Hematopoietic multipotent progenitor cell (in vitro differentiated cells): Measurements from ENCODE around the gene BSND. TPM values are rescaled to one million over a fixed set of nuclear protein-coding genes. Genes with fewer than 3 reads are reported as not detected.

ENCODE experiments used
- DNase-seq, 3 donors: peaks; one replicate each; pipeline ENCODE4 v3.0.0-alpha.2; 2011 to 2015; ENCODE audit warnings: low read depth in 2 of 3, low spot score in 2 of 3
- total RNA-seq: library from RNA; depleted of rRNA; stranded (reverse); fragments of >200 nt; gene quantifications from one replicate; pipeline ENCODE4 v1.2.3, GENCODE V29; 2012

The BSND gene
- total RNA-seq, 1 donor = not detected

DNA sequence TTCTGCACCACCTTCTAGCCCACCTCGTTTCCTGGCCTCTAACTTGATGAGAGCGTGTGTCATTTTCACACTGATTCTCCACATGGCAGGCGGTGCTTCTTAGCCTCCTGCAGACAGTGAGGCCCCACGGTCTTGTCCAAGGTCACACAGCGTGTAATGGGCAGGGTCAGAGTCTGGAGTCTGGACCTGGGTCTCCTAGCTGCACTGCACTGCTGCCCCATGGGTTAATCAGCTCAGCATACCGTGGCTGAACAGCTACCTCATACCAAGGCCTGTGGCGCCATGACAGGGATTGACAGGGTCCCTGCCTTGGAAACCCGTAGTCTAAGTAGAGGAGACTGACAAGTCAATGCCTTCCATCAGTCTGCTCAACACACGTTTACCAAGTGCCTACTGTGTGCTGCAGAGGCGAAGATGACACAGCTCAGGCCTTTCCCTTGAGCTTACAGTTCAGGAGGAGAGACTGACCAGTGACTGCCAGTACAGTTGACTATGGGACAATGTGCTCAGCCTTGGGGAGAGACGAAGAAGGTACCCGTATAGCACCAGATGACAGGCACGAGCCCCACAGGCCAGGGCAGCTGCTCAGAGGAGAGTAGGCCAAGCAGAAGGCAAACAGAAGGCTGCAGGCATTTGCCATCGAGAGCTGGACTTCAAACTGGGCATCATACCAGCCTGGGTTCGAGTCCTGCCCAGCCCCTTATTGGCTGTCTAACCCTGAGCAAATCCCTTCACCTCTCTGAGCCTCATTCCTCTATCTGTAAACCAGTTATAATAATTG lies 46.1 kb downstream of the BSND start:
- DNase-seq = no peak

DNA sequence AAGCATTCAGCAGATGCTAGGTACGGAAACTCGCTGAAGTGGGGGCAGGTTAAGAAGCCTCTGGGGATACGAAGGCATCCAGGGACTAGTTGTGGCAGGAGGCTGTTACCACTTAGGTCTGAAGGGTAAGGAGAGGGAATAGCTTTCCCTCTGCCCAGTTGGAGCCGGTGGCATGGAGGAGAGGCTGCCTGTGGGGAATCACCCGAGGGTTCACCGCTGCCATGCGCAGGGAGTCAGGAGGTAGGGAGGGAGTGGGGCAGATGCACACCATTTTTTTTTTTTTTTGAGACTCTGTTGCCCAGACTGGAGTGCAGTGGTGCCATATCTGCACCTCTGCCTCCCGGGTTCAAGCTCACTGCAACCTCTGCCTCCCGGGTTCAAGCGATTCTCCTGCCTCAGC lies 46.7 kb downstream of the BSND start:
- no peak for DNase-seq

DNA sequence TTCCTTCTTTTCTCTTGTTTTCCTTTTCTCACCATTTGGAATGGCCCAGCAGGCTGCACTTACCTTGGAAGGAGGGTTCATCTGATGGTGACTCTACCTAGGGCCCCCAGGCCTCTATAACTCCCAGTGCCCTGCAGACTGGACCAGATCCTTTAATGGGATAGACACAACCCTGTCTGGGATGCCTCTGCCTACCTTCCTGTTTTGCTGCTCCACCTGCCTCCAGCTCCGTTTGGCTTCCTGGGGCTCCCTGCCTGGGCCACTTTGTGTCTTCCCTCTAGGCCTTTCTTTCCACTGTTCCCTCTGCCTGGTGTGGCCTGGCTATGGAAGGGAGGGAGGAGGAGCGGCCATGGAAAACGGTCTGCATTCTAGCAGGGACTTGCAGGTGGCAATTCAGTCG lies 48.1 kb downstream of the BSND start:
- no peak for DNase-seq

DNA sequence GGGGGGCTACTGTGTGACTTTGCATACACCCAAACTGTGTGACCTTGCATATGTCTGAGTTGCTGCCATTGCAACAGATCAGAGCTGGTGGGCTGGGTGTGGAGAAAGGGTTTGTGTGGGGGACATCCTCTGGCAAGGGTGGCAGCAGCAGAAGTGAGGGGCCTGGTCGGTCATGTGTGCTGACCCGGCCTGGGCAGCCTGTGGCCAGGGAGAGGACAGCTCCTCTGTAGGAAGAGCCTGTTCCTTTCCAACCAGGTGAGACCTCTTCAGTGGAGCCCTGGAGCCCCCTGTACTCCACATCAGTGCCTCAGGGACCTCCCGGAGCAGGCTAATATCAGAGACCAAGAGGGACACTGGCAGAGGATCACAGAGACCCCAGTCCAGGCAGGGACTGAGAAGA lies 48.9 kb downstream of the BSND start:
- DNase-seq = no peak

DNA sequence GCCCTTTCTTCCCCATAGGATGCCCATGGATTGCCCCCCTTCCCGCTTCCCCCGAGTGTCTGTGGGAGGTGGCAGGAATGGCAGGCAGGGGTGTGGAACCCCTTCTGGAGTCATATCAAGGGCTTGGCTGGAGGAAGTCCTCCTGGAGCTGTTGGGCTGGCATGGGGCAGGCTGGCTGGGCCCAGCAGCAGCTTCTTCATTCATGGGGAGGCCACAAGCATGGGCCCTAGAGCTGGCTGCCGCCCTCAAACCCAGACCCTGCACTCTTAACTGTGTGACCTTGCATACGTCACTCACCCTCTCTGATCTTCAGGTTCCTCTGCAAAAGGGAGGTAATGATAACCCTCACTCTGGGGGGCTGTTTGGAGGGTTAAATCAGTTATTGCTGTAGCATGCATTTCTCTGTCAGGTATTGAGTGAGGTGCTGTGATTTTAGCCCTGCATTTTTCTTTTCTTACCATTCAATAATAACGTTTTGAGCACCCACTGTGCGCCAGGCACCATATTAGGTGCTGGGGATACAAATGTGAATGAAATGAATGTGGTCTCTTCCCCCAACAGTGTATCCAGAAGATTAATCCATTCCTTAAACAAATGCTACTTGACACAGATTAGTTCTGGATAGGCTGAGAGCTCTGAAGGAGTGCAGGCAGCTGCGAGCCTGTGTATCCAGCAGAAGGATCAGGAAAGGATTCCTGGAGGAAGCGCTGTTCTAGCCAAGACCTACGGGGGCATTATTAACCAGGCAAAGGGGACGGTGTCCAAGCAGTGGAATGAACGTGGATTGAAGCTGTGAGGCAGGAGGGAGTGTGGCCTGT lies 49.9 kb downstream of the BSND start:
- DNase-seq = no peak

DNA sequence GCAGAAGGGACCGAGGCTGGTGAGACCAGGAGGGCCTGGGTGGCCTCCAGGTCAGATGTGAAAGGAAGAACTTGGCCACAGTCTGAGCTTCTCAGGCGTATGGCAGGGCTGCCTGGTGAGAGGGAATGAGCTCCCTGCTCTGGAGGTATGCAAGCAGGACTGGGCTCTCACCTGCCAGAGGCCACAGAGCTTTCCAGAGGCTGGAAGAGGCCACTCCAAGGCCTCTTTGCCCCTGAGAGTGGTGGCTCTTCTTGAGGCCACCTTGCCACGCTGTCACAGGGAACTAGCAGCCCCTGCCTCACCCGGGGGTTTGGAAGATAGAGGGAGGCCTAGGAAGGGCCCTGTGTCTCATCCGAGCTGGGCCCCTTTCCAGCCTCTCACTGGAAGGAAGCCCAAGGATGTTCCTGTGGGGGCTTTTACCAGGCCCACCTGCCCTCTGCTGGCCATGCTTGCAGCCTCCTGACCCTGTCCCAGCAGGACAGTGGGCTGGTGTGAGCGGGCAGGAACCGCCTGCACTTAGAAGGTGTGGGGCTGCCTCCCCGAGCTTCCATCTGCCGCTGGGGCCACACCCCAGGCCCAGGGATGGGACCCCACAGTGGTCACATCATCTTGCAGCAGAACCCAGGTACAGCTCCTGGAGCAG lies 50.7 kb downstream of the BSND start:
- no peak for DNase-seq

DNA sequence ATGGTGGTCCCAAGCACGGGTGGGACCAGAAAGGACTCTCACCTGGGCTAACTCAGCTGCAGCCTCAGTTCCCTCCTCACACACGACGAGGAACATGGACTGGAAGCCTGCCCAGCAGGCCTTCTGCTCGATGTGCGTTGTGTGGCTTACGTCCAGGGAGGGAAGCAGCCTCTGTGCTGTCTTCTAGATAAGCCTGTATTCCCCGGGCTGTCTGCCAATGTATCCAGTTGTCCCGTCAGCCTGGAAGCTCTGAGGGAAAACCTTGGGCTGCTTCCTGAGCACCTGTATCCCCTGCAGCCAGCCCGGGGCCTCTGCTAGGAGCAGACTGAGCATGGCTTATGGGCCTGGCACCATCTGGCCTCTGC lies 51.2 kb downstream of the BSND start:
- DNase-seq = no peak

DNA sequence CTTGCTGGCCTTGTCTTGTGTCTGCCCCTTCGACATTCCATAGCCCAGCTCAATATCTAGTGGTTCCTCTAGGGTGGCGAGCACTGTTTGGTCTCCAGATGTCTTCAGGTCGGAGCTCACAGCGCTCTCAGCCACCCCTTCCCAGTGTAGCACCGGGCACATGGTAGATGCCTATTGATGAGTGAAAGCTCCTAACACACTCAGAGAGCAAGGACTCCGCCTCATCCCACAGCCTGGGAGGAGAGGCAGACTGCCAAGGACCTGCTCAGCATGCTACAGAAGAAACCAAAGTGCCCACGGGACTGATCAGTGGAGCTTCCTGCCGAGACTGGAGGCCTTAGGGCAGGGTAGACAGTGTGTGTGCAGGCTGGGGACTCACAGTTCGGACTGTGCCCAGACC lies 51.5 kb downstream of the BSND start:
- DNase-seq = no peak

DNA sequence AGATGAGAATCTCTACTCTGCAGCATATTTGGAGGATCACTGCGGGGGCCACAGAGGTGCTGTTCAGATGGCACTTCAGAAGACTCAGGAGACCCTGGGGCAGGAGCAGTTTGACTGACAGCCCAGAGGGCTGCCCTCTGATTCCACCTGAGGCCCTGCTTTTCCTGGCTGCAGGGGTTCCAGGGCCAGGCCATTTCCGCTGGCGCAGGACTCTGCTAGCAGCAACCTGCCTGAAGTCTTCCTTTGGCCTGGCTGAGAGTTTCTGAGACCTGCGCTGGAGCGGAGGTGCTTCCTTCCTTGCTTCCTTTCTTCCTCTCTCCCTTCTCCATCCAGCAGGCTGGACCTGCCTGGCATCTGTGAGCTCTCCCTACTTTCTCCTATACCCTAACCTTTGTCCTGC lies 52.4 kb downstream of the BSND start:
- no peak for DNase-seq

DNA sequence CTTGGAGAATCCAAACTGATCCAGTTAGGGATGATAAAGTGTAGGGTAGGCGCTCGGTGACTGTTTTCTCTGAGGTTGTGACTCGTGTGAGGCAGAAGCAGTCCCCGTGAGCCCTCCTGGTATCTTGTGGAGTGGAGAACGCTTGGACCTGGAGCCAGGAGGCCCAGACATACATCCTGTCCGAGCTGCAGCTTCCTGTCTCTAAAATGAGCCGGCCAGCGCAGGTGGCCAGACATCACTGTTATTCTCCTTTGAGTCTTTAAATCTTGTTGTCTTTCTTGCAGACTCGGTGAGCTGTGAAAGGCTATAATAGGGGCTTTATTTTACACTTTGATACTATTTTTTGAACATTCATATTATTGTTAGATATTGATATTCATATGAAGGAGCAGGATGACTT lies 52.9 kb downstream of the BSND start:
- DNase-seq = no peak

DNA sequence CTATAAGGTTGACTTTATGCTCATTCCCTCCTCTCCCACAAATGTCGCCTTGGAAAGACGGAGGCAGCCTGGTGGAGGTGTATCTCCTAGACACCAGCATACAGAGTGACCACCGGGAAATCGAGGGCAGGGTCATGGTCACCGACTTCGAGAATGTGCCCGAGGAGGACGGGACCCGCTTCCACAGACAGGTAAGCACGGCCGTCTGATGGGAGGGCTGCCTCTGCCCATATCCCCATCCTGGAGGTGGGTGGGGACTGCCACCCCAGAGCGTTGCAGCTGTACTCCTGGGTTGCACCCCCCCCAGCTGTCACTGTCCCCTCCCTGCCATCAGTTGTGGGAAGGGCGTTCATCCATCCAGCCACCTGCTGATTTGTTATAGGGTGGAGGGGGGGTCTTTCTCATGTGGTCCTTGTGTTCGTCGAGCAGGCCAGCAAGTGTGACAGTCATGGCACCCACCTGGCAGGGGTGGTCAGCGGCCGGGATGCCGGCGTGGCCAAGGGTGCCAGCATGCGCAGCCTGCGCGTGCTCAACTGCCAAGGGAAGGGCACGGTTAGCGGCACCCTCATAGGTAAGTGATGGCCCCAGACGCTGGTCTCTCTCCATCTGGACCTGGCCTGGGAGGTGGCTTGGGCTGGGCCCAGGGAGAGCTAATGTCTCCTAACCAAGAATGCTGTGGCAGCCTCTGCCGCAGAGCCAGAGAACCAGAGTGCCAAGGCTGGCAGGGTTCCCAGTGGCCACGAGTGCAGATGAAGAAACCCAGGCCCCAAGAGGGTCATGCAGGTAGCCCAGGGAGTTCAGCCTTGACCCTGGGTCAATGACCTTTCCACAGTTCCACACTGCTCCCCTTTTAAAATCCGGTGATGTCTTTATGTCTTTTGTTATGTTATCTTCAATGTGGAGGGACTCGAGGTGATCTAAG lies 53.7 kb downstream of the BSND start:
- no peak for DNase-seq

DNA sequence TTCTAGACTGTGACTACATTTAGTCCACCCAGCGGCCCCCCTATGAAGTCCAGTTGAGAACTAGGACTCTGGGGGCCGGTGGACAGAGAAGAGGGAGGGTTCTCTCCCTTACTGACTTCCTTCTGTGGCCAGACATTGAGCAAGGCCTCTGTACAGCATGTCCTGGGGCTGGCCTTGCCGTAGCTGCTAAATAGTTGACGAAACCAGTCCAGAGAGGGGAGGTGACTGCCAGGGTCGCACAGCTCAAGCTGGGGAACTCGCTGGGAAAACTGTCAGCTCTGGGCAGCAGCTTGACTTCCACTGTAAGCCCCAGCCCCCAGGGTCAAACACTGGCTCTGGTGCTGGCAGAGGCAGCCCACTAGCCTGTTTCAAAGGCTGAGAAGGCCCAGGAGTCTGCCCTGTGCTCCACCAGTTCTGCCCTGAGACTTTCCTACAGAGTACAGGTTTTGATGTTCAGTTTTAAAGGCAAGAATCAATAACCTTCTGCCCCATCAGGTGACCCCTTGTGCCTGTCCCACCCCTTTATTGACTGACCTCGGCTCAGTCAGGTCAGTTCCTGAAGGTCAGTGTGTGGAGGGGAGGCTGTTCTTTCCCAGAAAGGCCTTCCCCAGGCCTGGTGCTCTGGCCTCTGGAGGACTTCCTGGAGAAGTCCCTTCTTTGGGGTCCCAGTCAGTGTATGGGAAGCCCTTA lies 54.7 kb downstream of the BSND start:
- no peak for DNase-seq

DNA sequence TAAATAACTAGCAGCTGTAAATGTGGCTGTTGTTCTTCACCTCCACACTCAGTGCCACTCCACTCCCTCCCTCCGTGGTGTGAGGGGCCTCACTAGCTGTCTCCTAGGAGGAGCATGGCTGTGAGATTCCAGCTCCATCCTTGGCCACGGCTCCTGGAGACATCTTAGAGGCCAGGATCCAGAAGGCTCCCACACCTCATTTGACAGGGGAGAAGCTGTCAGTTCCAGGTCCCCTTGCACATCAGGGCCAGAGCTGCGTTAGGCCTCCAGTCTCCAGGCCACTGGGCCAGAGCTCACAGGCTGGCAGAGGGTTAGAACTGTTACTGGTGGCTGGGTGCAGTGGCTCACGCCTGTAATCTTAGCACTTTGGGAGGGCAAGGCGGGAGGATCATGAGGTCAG lies 55.7 kb downstream of the BSND start:
- DNase-seq = no peak

DNA sequence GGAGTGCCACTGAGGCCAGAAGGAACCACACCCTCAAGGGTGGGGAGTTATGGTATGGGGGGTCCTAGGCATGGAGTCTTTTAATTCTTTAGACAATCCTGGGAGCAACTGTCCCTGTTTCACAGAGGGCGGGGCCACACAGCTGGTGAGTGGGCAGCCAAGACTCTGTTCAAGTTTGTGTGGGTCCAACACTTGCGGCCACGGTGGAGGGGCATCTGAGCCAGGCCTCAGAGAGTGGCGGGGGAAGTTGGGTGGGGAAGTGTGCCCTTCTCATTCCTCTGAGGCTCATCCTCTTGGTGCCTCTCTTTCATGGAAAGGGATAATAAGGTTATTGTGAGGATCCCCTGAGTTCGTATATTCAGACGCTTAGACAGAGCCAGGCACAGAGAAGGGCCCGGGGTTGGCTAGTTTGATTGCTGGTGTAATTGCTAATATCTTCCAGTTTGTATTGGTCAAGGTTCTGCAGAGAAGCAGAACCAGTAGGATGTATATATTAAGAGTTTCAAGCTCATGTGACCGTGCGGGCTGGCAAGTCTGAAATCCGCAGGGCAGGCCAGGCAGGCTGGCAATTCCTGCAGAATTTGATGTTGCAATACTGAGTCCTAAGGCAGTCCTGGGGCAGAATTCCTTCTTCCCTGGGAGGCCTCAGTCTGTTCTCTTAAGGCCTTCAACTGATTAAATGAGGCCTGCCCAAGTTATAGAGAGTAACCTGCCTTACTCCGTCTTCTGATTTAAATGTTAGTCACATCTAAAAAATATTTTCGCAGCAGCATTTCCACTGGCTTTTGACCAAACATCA lies 56.5 kb downstream of the BSND start:
- no peak for DNase-seq

DNA sequence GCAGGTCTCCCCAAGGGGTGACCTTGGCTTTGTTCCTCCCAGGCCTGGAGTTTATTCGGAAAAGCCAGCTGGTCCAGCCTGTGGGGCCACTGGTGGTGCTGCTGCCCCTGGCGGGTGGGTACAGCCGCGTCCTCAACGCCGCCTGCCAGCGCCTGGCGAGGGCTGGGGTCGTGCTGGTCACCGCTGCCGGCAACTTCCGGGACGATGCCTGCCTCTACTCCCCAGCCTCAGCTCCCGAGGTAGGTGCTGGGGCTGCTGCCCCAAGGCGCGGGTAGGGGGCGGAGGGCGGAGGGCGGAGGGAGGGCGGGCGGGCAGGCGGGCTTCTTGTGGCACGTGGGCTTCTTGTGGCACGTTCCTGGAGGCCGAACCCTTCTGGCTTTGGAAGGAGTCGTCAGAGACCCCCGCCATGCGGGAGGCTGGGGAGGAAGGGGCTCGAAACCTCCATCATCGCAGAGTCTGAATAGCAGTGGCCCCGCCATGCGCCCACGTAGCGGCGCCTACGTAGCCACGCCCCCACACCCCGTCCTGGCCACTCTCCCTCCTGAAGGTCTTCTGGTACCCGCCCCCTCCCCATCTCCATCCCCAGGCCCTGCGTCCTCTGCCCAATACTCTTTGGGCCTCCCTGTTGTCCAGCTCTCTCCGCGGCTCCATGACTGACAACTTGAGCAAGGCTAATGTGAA lies 57.4 kb downstream of the BSND start:
- DNase-seq = no peak

DNA sequence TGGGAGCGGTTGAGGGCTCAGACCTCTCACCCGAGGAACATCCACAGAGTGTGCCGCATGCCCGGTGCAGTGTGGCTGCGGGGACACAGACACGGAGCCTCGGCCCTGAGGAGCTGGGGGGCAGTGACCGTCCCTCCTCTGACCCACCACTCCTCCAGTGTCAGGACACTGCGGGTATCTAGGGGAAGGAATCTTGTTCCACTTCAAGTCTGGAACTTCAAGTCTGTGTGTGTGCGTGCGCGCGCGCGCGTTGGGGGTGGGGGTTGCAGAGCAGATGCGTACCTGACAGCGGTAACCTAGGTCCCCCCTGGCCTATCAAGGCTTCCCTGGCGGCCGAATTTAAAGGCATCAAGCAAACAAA lies 57.9 kb downstream of the BSND start:
- DNase-seq = no peak

DNA sequence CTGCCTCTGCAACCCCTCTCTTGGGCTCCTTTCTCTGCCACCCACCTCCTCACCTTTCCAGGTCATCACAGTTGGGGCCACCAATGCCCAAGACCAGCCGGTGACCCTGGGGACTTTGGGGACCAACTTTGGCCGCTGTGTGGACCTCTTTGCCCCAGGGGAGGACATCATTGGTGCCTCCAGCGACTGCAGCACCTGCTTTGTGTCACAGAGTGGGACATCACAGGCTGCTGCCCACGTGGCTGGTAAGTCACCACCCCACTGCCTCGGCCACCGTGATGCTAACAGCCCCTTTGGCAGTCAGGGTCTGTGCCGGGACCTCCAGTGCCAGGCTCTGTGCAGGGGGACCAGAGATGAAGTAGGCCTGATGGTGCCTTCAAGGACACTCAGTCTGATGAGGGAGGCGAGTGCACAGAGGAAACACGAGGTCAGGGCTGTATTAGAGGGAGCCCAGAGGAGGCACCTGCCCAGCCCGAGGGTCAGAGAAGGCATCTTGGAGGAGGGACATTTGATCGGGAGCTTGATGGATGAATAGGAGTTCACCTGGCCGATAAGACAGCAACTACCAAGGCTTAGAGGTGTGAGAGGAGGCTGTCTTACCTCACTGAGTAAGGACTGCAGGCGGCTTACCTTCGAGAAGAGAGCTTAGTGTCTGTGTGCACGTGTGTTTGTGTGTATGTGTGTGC lies 58.7 kb downstream of the BSND start:
- no peak for DNase-seq

DNA sequence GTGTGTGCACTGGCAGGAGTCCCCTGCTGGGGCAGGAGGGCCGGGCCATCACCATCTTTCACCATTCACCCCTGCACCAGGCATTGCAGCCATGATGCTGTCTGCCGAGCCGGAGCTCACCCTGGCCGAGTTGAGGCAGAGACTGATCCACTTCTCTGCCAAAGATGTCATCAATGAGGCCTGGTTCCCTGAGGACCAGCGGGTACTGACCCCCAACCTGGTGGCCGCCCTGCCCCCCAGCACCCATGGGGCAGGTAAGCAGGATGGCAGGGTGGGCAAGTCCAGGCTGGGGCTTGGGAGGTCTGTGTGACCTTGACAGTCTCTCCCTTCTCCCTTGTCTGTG lies 59.2 kb downstream of the BSND start:
- DNase-seq = no peak
